HG03139 (cell line): ENCODE measurements around the gene MINDY2.
"Not testable (repeated sequence)": the region's sequence is repeated elsewhere in the genome, so short reads cannot be mapped to it uniquely, and the experiment has no call there.

Source experiments
- ATAC-seq: cut with Tn5 transposase; IDR thresholded peaks from one replicate; pipeline ENCODE4 v1.9.1; 2021; ENCODE audit not compliant: unreplicated experiment

Gene MINDY2

DNA sequence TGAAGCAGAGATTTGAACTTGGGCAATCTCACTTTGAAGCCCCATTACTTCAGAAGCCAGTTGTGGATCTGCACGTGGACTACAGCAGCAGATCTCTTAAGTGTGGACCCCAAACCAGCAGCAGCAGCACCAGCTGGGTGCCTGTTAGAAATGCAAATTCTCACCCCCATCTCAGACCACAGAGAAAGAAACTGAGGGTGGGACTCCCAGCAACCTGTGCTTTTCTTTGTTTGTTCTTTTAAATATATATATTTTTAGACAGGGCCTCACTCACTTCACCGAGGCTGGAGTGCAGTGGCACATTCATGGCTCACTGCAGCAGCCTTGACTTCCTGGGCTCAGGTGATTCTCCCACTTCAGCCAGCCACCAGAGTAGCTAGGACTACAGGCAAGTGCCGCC lies 109.2 kb downstream of the MINDY2 start:
- no peak for ATAC-seq

DNA sequence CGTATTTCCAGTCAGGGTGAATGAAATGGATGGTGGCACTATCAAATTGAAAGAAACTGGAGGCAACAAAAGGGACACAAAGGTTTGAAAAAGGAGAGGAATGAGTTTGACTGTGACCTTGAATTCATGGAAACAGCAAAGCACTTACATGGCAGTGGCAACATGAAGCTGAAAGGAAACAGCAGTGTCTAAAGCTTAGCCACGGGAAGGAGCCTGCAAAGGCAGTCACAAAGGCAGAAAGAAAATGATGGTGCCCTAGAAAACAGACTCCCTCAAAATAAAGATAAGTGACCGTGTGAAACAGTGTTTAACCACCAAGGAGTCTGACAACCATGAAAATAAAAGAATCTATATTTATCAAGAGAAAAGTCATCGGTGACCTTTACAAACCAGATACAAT lies 111.1 kb downstream of the MINDY2 start:
- ATAC-seq = no peak

DNA sequence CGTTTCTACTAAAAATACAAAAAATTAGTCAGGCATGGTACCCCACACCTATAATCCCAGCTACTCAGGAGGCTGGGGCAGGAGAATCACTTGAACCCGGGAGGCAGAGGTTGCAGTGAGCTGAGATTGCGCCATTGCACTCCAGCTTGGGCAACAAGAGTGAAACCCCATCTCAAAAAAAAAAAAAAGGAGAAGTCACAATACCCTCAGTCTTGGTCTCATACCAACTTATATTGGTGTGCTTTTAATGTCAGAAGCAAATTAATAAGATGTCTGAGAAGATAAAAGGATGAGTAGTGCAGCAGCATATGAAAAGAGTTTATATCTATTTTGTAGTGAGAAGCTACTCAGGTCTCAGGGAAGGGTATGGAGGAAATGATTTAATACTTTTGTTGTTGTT lies 112.8 kb downstream of the MINDY2 start:
- not testable (repeated sequence) for ATAC-seq

GRCh38 chr15:58886921-58887320 lies 115.8 kb downstream of the MINDY2 start:
- no peak for ATAC-seq

DNA sequence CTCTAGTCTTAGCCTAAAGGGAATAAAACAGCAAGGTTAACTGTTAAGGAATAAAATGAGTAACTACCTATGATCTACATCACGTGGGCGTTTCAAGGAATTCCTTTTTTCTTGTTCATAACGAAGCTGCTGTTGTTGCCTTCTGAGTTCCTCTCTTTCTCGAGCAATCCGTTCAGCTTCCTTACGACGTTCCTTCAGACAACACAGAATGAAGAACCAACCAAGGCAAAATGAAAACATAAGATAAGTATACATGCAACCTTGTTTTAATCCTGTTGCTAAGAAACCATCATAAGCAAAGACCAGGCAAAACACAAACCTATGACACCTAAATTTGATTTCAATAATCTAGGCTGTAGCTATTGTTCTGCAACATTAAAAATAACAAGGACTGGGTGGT lies 118.3 kb downstream of the MINDY2 start:
- no peak for ATAC-seq

GRCh38 chr15:58898150-58898680 lies 127.1 kb downstream of the MINDY2 start:
- ATAC-seq = no peak

DNA sequence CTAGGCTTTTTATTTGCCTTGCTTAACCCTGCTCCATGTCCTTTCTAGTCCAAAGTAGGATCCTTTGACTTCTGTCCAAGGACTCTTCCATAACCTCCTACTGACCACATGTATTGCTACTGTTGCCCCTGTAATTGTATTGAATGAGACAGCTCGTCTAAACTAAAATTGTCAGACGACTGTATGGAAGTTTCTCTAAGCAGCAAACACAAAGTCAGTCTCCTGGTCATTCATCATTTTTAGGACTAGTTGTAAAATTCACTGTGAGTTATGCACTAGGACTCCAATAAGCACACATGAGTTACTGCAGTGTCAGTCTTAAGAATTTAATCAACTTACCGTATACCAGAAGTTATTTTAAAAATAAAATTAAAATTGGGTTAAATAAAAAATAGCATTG lies 129.5 kb downstream of the MINDY2 start:
- ATAC-seq = no peak

- no peak for ATAC-seq
These were observed 137.6 kb downstream of the MINDY2 start for GRCh38 chr15:58908550-58909309.

- ATAC-seq = no peak
These were observed 138.5 kb downstream of the MINDY2 start for GRCh38 chr15:58909616-58910015.

DNA sequence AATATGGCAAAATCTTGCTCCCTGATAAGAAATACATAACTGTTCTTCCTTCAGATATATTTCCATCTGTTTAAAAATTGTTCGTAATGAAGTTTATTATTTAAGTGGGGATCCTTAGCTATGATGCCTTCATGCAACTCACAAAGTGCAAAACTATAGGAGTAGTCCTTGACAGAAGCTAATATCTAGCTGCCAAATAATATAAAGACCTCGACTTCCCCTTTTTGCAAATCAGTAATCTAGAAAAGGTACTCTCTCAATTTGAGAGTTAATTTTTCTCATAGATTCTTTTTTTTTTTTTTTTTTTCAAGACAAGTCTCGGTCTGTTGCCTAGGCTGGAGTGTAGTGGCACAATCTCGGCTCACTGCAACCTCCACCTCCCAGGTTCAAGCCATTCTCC lies 139.4 kb downstream of the MINDY2 start:
- no peak for ATAC-seq
